Measurements from ENCODE around the gene RHOF. TPM values are rescaled to one million over a fixed set of nuclear protein-coding genes. Genes with fewer than 3 reads are reported as not detected.

RHOF gene
- total and polyA plus RNA-seq, 2 donors (not counting 1 experiment from before 2014, with no cell fraction given) = 90.3 to 129 TPM

DNA sequence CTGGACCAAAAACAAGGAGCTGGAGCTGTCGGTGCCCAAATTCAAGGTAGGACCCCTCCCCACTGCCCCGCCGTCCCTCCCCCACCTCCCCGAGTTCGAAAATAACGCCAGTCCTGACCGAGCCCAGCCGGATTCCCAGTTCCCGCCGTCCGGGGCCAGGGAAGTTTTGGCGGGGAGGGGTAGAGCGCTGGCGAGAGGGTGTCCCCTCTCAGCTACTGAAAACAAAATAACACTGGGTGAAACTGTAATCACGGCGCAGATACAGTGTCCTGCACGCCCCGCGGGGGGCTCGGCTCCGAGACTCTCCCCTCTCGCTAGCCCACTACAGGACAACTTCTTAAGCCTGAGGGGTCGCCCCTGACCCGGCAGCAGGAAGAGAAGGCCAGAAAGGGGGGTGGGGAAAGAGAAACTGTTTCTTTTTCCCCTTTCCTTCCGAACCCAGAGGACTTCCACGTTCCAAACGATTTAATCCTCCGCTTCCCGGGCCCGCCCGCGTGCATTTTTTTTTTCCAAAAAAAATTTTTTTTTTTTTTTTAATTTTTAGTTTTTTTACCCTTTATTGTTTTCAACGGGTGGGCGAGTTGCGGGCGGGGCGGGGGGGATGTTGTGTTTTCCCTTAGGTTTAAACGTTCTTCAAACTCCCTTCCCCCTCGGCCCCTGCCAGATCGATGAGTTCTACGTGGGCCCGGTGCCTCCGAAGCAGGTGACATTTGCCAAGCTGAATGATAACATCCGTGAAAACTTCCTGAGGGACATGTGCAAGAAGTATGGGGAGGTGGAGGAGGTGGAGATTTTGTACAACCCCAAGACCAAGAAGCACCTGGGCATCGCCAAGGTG, 11.9 kb upstream of the RHOF start:
- Histone ChIP-seq H3K79me2 (ENCODE audit: control insufficient read depth, insufficient read depth, low read length) (peaks cover 74% of the 10 kb centered on the region), H3K9ac (ENCODE audit: low read length) (peak overlapping the region; percentile 85), H3K9me3 (ENCODE audit: control extremely low read depth in 1 of 3, control insufficient read depth in 2 of 3, insufficient read depth in 1 of 3, low read length in 2 of 3) (no peaks in the 10 kb centered on the region), H4K20me1 (ENCODE audit: control insufficient read depth, insufficient read depth, low read length, poor library complexity, severe bottlenecking) (peaks cover 35% of the 10 kb centered on the region), H3K36me3 (replicated peaks in 1 of 2; ENCODE audit: control extremely low read depth in 1 of 2, control insufficient read depth in 1 of 2, extremely low read depth in 1 of 2, insufficient read depth in 2 of 2, low read length in 1 of 2) (peaks cover 0 to 42% of the 10 kb centered on the region in 2 experiments), H3K4me1 (ENCODE audit: control insufficient read depth in 2 of 2, insufficient read depth in 2 of 2, low read length in 2 of 2) (peaks cover 28 to 39% of the 10 kb centered on the region in 2 donors), H3K27ac (ENCODE audit: low read length in 2 of 2) (peak overlapping the region; percentile 53 to 86), H3K27me3 (replicated peaks in 1 of 4; ENCODE audit: control extremely low read depth in 1 of 4, control insufficient read depth in 3 of 4, insufficient read depth in 4 of 4, low read length in 3 of 4) (no peaks in the 10 kb centered on the region), H2AFZ (ENCODE audit: insufficient read depth, low read depth, low read length, poor library complexity, severe bottlenecking) (peak overlapping the region; percentile 27), H3K4me2 (replicated peaks; ENCODE audit: low read depth, low read length, poor library complexity, severe bottlenecking) (peak overlapping the region; percentile 94), H3K4me3 (ENCODE audit: control extremely low read depth in 1 of 5, extremely low read depth in 1 of 5, insufficient read depth in 1 of 5, low read depth in 2 of 5, low read length in 4 of 5) (peak overlapping the region; percentile 22 to 75 (median 65))
- peaks cover 45% of the 10 kb centered on the region for H3K4me1 Mint-ChIP-seq
- DNase-seq = peak; percentile 68
- H3K27me3 Mint-ChIP-seq = no peaks in the 10 kb centered on the region
- 7% methylated on average over 3 of the region's 45 CpGs for WGBS (ENCODE audit: insufficient coverage)
- ChIA-PET CTCF (interaction anchor here (0.6 to 32.7 kb wide), 4 partner anchors 11 to 1085 kb away, joined by 3 to 1947 read pairs (median 3); partner anchors contain the start of genes RHOF and SETD1B), POLR2A (interaction anchor here (0.6 to 13.7 kb wide), 7 partner anchors 10 to 93 kb away, joined by 3 to 267 read pairs (median 5); partner anchors contain the start of genes PSMD9, RHOF and TMEM120B)
- no peaks in the 10 kb centered on the region for H3K9me3 Mint-ChIP-seq (ENCODE audit: insufficient read depth)
- intact Hi-C loops (cut with micrococcal nuclease) = loop anchor here (10.0 kb wide), 1 partner anchor 699 kb away; the partner anchor contains the start of gene ZCCHC8
- peak overlapping the region; percentile 99 for H3K27ac Mint-ChIP-seq
- no peak for ATAC-seq (ENCODE audit: low read depth)
- TF ChIP-seq, protein P1, sequence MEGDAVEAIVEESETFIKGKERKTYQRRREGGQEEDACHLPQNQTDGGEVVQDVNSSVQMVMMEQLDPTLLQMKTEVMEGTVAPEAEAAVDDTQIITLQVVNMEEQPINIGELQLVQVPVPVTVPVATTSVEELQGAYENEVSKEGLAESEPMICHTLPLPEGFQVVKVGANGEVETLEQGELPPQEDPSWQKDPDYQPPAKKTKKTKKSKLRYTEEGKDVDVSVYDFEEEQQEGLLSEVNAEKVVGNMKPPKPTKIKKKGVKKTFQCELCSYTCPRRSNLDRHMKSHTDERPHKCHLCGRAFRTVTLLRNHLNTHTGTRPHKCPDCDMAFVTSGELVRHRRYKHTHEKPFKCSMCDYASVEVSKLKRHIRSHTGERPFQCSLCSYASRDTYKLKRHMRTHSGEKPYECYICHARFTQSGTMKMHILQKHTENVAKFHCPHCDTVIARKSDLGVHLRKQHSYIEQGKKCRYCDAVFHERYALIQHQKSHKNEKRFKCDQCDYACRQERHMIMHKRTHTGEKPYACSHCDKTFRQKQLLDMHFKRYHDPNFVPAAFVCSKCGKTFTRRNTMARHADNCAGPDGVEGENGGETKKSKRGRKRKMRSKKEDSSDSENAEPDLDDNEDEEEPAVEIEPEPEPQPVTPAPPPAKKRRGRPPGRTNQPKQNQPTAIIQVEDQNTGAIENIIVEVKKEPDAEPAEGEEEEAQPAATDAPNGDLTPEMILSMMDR (IDR thresholded peaks at IDR 0.05) = no peak
- no peak for TF ChIP-seq EZH2 (IDR thresholded peaks at IDR 0.05; ENCODE audit: borderline replicate concordance, insufficient read depth, low read depth, low read length, poor library complexity, severe bottlenecking)
- H3K4me3 Mint-ChIP-seq = peak overlapping the region; percentile 97
